ENCODE results near the gene DENND6B. TPM values are rescaled to one million over a fixed set of nuclear protein-coding genes. Genes with fewer than 3 reads are reported as not detected.

DENND6B gene
- total and polyA plus RNA-seq, 2 of the 13 experiments (the other 11 are each of a cell fraction or from before 2014, with no cell fraction given): 0.95 to 3.8 TPM

DNA sequence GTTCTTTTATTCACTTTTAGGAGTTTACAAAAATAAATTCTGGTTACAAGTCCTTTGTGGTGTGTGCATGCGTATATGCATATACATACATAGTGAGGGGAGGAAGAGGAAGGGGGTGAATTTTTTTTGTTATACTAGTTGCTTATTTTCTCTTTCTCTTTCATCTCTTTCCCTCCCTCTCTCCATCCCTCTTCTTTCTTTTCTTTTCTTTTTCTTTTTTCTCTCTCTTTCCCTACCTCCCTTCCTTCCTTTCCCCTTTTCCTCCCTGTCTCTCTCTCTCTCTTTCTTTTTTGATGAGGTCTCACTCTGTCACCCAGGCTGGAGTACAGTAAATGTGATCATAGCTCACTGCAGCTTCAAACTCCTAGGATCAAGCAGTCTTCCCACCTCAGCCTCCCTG is 30.4 kb upstream of the DENND6B start:
- H3K79me2 ChIP-seq (ENCODE audit: insufficient read depth, low read length): peaks cover 54% of the 10 kb centered on the region
- ATAC-seq: no peak
- H3K4me2 ChIP-seq (ENCODE audit: low read depth, low read length): no peak overlapping the region
- H4K20me1 ChIP-seq (ENCODE audit: insufficient read depth, low read length): peaks cover 16% of the 10 kb centered on the region
- in situ Hi-C loops (cut with HindIII; ENCODE audit: extremely low pct_ligation_motif_present, low pct_unique_long_range_greater_than_20kb) (no loop called here), intact Hi-C loops (cut with micrococcal nuclease; ENCODE audit: unreplicated experiment) (no loop called here)
- no peaks in the 10 kb centered on the region for H3K27me3 ChIP-seq (ENCODE audit: control insufficient read depth in 1 of 2, insufficient read depth in 2 of 2, low read length in 2 of 2)
- ChIA-PET POLR2A (interaction anchor here (0.9 kb wide), 1 partner anchor 16 kb away, joined by 3 read pairs; no protein-coding TSS in a partner anchor), CTCF (ENCODE audit: low intra/inter-chr PET ratio, low total read pairs) (no interaction called here)
- no peak for FAIRE-seq
- H3K4me1 ChIP-seq (ENCODE audit: insufficient read depth, low read length): peaks cover 23% of the 10 kb centered on the region
- no peak overlapping the region for H2AFZ ChIP-seq (ENCODE audit: low read length)
- no peak overlapping the region for H3K9ac ChIP-seq (ENCODE audit: insufficient read depth, low read depth, low read length)
- DNase-seq (ENCODE audit: low spot score): no peak
- H3K27ac ChIP-seq (ENCODE audit: extremely low read length, insufficient read depth, low read length): no peak overlapping the region
- no peak overlapping the region for H3K4me3 ChIP-seq (replicated peaks in 1 of 3; ENCODE audit: insufficient read depth in 1 of 3, low read depth in 2 of 3, low read length in 3 of 3)
- H3K9me3 ChIP-seq (ENCODE audit: low read length): no peaks in the 10 kb centered on the region
- no peak for TF ChIP-seq ZNF615 (CRISPR knock-in tag; IDR thresholded peaks at IDR 0.05; ENCODE audit: borderline replicate concordance)
- WGBS (ENCODE audit: low lambda C conversion rate): 97% methylated on average over 1 of the region's 1 CpG
- no TSS peak for BruUV-seq (replicated peaks)
- H3K36me3 ChIP-seq (replicated peaks in 1 of 2; ENCODE audit: control insufficient read depth in 1 of 2, insufficient read depth in 2 of 2, low read length in 2 of 2): peaks cover 5 to 20% of the 10 kb centered on the region in 2 experiments

DNA sequence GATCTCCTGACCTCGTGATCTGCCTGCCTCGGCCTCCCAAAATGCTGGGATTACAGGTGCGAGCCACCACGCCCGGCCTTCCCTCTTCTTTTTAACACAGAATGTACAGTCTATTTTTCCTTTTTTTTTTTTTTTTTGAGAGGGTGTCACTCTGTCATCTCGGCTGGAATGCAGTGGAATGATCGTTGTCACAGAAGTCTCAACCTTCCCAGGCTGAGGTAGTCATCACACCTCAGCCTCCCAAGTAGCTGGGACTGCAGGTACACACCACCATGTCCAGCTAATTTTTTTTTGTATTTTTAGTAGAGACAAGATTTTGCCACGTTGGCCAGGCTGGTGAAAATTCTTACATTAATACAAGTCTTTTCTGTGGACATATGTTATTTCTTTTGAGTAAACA is 29.4 kb upstream of the DENND6B start:
- BruUV-seq (replicated peaks): no TSS peak
- ChIA-PET POLR2A (no interaction called here), CTCF (ENCODE audit: low intra/inter-chr PET ratio, low total read pairs) (no interaction called here)
- DNase-seq (ENCODE audit: low spot score): no peak
- no peak for TF ChIP-seq ZNF12 (CRISPR knock-in tag; IDR thresholded peaks at IDR 0.05)
- TF ChIP-seq, protein P1, sequence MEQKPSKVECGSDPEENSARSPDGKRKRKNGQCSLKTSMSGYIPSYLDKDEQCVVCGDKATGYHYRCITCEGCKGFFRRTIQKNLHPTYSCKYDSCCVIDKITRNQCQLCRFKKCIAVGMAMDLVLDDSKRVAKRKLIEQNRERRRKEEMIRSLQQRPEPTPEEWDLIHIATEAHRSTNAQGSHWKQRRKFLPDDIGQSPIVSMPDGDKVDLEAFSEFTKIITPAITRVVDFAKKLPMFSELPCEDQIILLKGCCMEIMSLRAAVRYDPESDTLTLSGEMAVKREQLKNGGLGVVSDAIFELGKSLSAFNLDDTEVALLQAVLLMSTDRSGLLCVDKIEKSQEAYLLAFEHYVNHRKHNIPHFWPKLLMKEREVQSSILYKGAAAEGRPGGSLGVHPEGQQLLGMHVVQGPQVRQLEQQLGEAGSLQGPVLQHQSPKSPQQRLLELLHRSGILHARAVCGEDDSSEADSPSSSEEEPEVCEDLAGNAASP (CRISPR knock-in tag; IDR thresholded peaks at IDR 0.05; ENCODE audit: borderline replicate concordance): no peak
- TF ChIP-seq SP1 (IDR thresholded peaks at IDR 0.05): no peak
- TF ChIP-seq SP1 (CRISPR knock-in tag; IDR thresholded peaks at IDR 0.05): no peak
- TF ChIP-seq TSC22D2 (CRISPR knock-in tag; IDR thresholded peaks at IDR 0.05; ENCODE audit: borderline replicate concordance): no peak
- TF ChIP-seq PLRG1 (conservative IDR thresholded peaks at IDR 0.05): no peak
- Histone ChIP-seq H3K27me3 (ENCODE audit: control insufficient read depth in 1 of 2, insufficient read depth in 2 of 2, low read length in 2 of 2) (no peaks in the 10 kb centered on the region), H3K9me3 (ENCODE audit: low read length) (no peaks in the 10 kb centered on the region), H3K9ac (ENCODE audit: insufficient read depth, low read depth, low read length) (no peak overlapping the region), H3K27ac (ENCODE audit: extremely low read length, insufficient read depth, low read length) (no peak overlapping the region), H3K4me3 (replicated peaks in 1 of 3; ENCODE audit: insufficient read depth in 1 of 3, low read depth in 2 of 3, low read length in 3 of 3) (no peak overlapping the region), H4K20me1 (ENCODE audit: insufficient read depth, low read length) (peaks cover 6% of the 10 kb centered on the region), H3K79me2 (ENCODE audit: insufficient read depth, low read length) (peaks cover 46% of the 10 kb centered on the region), H3K4me2 (ENCODE audit: low read depth, low read length) (no peak overlapping the region), H2AFZ (ENCODE audit: low read length) (no peak overlapping the region), H3K4me1 (ENCODE audit: insufficient read depth, low read length) (peaks cover 13% of the 10 kb centered on the region), H3K36me3 (replicated peaks in 1 of 2; ENCODE audit: control insufficient read depth in 1 of 2, insufficient read depth in 2 of 2, low read length in 2 of 2) (peaks cover 5 to 15% of the 10 kb centered on the region in 2 experiments)
- in situ Hi-C loops (cut with HindIII; ENCODE audit: extremely low pct_ligation_motif_present, low pct_unique_long_range_greater_than_20kb): no loop called here
- no peak for FAIRE-seq
- intact Hi-C loops (cut with micrococcal nuclease; ENCODE audit: unreplicated experiment): no loop called here
- no peak for ATAC-seq
- WGBS (ENCODE audit: low lambda C conversion rate): 95% methylated on average over 8 of the region's 8 CpGs

Data from HepG2 (cell line).